Hippocampal formation (tissue), 2 donors: ENCODE results near the gene LGALS7B.
"Not testable (repeated sequence)": the region's sequence is repeated elsewhere in the genome, so short reads cannot be mapped to it uniquely, and the experiment has no call there.

ENCODE experiments used
- DNase-seq, 2 donors: peaks; one replicate each; lab custom pipeline; 2025; lab: John Stamatoyannopoulos, UW

Gene LGALS7B

GRCh38 chr19:38821230-38821825, 32.3 kb downstream of the LGALS7B start:
- not testable (repeated sequence) for DNase-seq

- not testable (repeated sequence) for DNase-seq
These were observed 36.9 kb downstream of the LGALS7B start for GRCh38 chr19:38825936-38826335.

- DNase-seq = no peak
These were observed 38.0 kb downstream of the LGALS7B start for GRCh38 chr19:38826856-38827551.

GRCh38 chr19:38829203-38829602, 40.2 kb downstream of the LGALS7B start:
- not testable (repeated sequence) for DNase-seq

- DNase-seq = no peak
These were observed 41.2 kb downstream of the LGALS7B start for GRCh38 chr19:38830039-38830733.

GRCh38 chr19:38831142-38831605, 42.2 kb downstream of the LGALS7B start:
- DNase-seq = peak in 1 of 2 donors; percentile 43

- DNase-seq = no peak
These were observed 44.1 kb downstream of the LGALS7B start for GRCh38 chr19:38833092-38833425.

- DNase-seq = no peak
These were observed 45.1 kb downstream of the LGALS7B start for GRCh38 chr19:38834104-38834490.

- no peak for DNase-seq
These were observed 45.6 kb downstream of the LGALS7B start for GRCh38 chr19:38834590-38834989.

- no peak for DNase-seq
These were observed 47.4 kb downstream of the LGALS7B start for GRCh38 chr19:38836159-38836982.

GRCh38 chr19:38836983-38837626, 48.1 kb downstream of the LGALS7B start:
- DNase-seq = no peak

- no peak for DNase-seq
These were observed 48.7 kb downstream of the LGALS7B start for GRCh38 chr19:38837656-38838121.

- no peak for DNase-seq
These were observed 49.4 kb downstream of the LGALS7B start for GRCh38 chr19:38838208-38838985.

- no peak for DNase-seq
These were observed 50.2 kb downstream of the LGALS7B start for GRCh38 chr19:38838986-38839761.

GRCh38 chr19:38839816-38840582, 51.0 kb downstream of the LGALS7B start:
- DNase-seq = no peak

GRCh38 chr19:38840583-38840968, 51.6 kb downstream of the LGALS7B start:
- DNase-seq = no peak
